DOHH2 (cell line): ENCODE results near the gene NPAS3.

ENCODE experiments used
- H3F3A ChIP-seq: fragments of 200-600 bp; sonication (generic), shearing (Covaris generic); 2 replicates; pipeline ENCODE4 v1.6.0; 2016; ENCODE audit warnings: antibody characterized with exemption, mild to moderate bottlenecking; ENCODE audit not compliant: control insufficient read depth, insufficient read depth
- H3K27ac ChIP-seq: fragments of 200-600 bp; sonication (generic); 2 replicates; pipeline ENCODE4 v1.5.1; 2014; ENCODE audit warnings: low read depth, mild to moderate bottlenecking, low read length, moderate library complexity
- H3K27me3 ChIP-seq: fragments of 200-600 bp; sonication (generic); 2 replicates; pipeline ENCODE4 v1.6.1; 2014; ENCODE audit warnings: mild to moderate bottlenecking, low read length, mixed read lengths; ENCODE audit not compliant: control insufficient read depth
- H3K36me3 ChIP-seq: fragments of 200-600 bp; sonication (generic); 2 replicates; pipeline ENCODE4 v1.6.1; 2014; ENCODE audit warnings: mild to moderate bottlenecking, low read length, moderate library complexity, mixed read lengths; ENCODE audit not compliant: control insufficient read depth
- H3K4me1 ChIP-seq: fragments of 200-600 bp; sonication (generic); 2 replicates; pipeline ENCODE4 v1.6.1; 2014; ENCODE audit warnings: mild to moderate bottlenecking, low read length, mixed read lengths; ENCODE audit not compliant: control insufficient read depth
- H3K4me2 ChIP-seq: fragments of 200-600 bp; sonication (generic); 2 replicates; pipeline ENCODE4 v1.6.0; 2014; ENCODE audit warnings: mild to moderate bottlenecking, low read length, moderate library complexity
- H3K4me3 ChIP-seq: fragments of 200-600 bp; sonication (generic); 2 replicates; pipeline ENCODE4 v1.5.1; 2014; ENCODE audit warnings: mild to moderate bottlenecking, low read length, mixed read lengths
- H3K79me2 ChIP-seq: fragments of 200-600 bp; sonication (generic); 2 replicates; pipeline ENCODE4 v1.6.1; 2014; ENCODE audit warnings: mild to moderate bottlenecking, low read length, mixed read lengths; ENCODE audit not compliant: control insufficient read depth
- H3K9me2 ChIP-seq: fragments of 200-600 bp; sonication (generic); replicated peaks from 2 replicates; pipeline ENCODE4 v1.6.1; 2014; ENCODE audit warnings: mild to moderate bottlenecking, low read length, mixed read lengths; ENCODE audit not compliant: control insufficient read depth
- H3K9me3 ChIP-seq: fragments of 200-600 bp; sonication (generic); 2 replicates; pipeline ENCODE4 v1.6.1; 2014; ENCODE audit warnings: antibody characterized with exemption, low read length, mixed read lengths; ENCODE audit not compliant: control insufficient read depth, insufficient read depth
- H4K20me1 ChIP-seq: fragments of 200-600 bp; sonication (generic); 2 replicates; pipeline ENCODE4 v1.6.0; 2014; ENCODE audit warnings: low read depth, mild to moderate bottlenecking, antibody characterized with exemption, low read length, moderate library complexity; ENCODE audit not compliant: control insufficient read depth, insufficient read depth
- CTCF ChIP-seq: fragments of 200-600 bp; sonication (generic); IDR thresholded peaks from one replicate; pipeline ENCODE4 v1.5.1; 2014; ENCODE audit warnings: antibody characterized with exemption, mild to moderate bottlenecking, low read depth, low read length; ENCODE audit not compliant: poor library complexity, severe bottlenecking
- EZH2phosphoT487 ChIP-seq: fragments of 200-600 bp; sonication (generic); IDR thresholded peaks from 2 replicates; pipeline ENCODE4 v1.6.1; 2017; ENCODE audit warnings: borderline replicate concordance, mild to moderate bottlenecking, antibody characterized with exemption, low read length, moderate library complexity, mixed read lengths

The NPAS3 gene

GRCh38 chr14:33350366-33350990 is 411.8 kb downstream of the NPAS3 start:
- Histone ChIP-seq H3K4me3 (no peak overlapping the region), H3K36me3 (no peaks in the 10 kb centered on the region), H3K4me1 (no peaks in the 10 kb centered on the region), H3K79me2 (no peaks in the 10 kb centered on the region), H3K27me3 (no peaks in the 10 kb centered on the region), H3K27ac (no peak overlapping the region), H4K20me1 (no peaks in the 10 kb centered on the region), H3K9me2 (no peaks in the 10 kb centered on the region), H3K4me2 (no peak overlapping the region), H3K9me3 (no peaks in the 10 kb centered on the region), H3F3A (no peaks in the 10 kb centered on the region)
- TF ChIP-seq CTCF (no peak), EZH2phosphoT487 (no peak)

GRCh38 chr14:33352821-33353220 is 414.1 kb downstream of the NPAS3 start:
- no peaks in the 10 kb centered on the region for H4K20me1 ChIP-seq

GRCh38 chr14:33356181-33356580 is 417.5 kb downstream of the NPAS3 start:
- H3K9me2 ChIP-seq = no peaks in the 10 kb centered on the region
- H3K27ac ChIP-seq = no peak overlapping the region
- H3K79me2 ChIP-seq = no peaks in the 10 kb centered on the region
- H3F3A ChIP-seq = no peaks in the 10 kb centered on the region
- TF ChIP-seq CTCF = no peak
- TF ChIP-seq EZH2phosphoT487 = no peak
- H3K4me1 ChIP-seq = no peaks in the 10 kb centered on the region
- H3K36me3 ChIP-seq = no peaks in the 10 kb centered on the region
- H3K9me3 ChIP-seq = no peaks in the 10 kb centered on the region
- no peak overlapping the region for H3K4me3 ChIP-seq
- H3K4me2 ChIP-seq = no peak overlapping the region
- H3K27me3 ChIP-seq = no peaks in the 10 kb centered on the region
- no peaks in the 10 kb centered on the region for H4K20me1 ChIP-seq

More at GRCh38 chr14:33352821-33353220, 414.1 kb downstream of the NPAS3 start:
- H3K79me2 ChIP-seq = no peaks in the 10 kb centered on the region
- no peaks in the 10 kb centered on the region for H3K9me3 ChIP-seq
- no peak overlapping the region for H3K27ac ChIP-seq
- H3K4me1 ChIP-seq = no peaks in the 10 kb centered on the region
- H3K36me3 ChIP-seq = no peaks in the 10 kb centered on the region
- H3K4me3 ChIP-seq = no peak overlapping the region
- no peaks in the 10 kb centered on the region for H3F3A ChIP-seq
- TF ChIP-seq EZH2phosphoT487 (no peak), CTCF (no peak)
- H3K4me2 ChIP-seq = no peak overlapping the region
- no peaks in the 10 kb centered on the region for H3K27me3 ChIP-seq
- no peaks in the 10 kb centered on the region for H3K9me2 ChIP-seq
